GM23338 (cell line): Measurements from ENCODE around the gene TASOR2.

Source experiments
- CREB1 ChIP-seq: fragments of 250-450 bp; sonication (Bioruptor Pico); IDR thresholded peaks from 2 replicates; pipeline ENCODE4 v1.5.0; 2020; ENCODE audit warnings: low read depth, mild to moderate bottlenecking, moderate library complexity
- CTCF ChIP-seq, 2 experiments: fragments of 200-600 bp in 1 of 2; sonication (generic) in 1 of 2; conservative IDR thresholded peaks; 2 replicates each; pipeline versions ENCODE4 v1.5.1 to v1.6.1; 2016 to 2017; ENCODE audit warnings: antibody characterized with exemption in 2 of 2, low read depth in 2 of 2, mild to moderate bottlenecking in 2 of 2, moderate library complexity in 1 of 2
- EZH2 ChIP-seq: fragments of 200-600 bp; sonication (generic); IDR thresholded peaks from one replicate; pipeline ENCODE4 v1.8.0; 2017; ENCODE audit warnings: antibody characterized with exemption, mild to moderate bottlenecking, low read depth; ENCODE audit not compliant: unreplicated experiment
- EZH2phosphoT487 ChIP-seq: fragments of 200-600 bp; sonication (generic); IDR thresholded peaks from one replicate; pipeline ENCODE4 v1.8.1; 2018; ENCODE audit warnings: antibody characterized with exemption; ENCODE audit not compliant: unreplicated experiment
- JUNB ChIP-seq: IDR thresholded peaks from one replicate; pipeline ENCODE4 v1.6.1; 2016; ENCODE audit warnings: antibody characterized with exemption; ENCODE audit not compliant: unreplicated experiment
- NANOG ChIP-seq: IDR thresholded peaks from 2 replicates; pipeline ENCODE4 v1.6.1; 2016; ENCODE audit warnings: antibody characterized with exemption, borderline replicate concordance
- POLR2AphosphoS5 ChIP-seq: IDR thresholded peaks from 2 replicates; pipeline ENCODE4 v1.6.1; 2016; ENCODE audit warnings: antibody characterized with exemption, low read depth
- REST ChIP-seq: IDR thresholded peaks from one replicate; pipeline ENCODE4 v1.6.1; 2018; ENCODE audit warnings: antibody characterized with exemption; ENCODE audit not compliant: unreplicated experiment

GRCh38 chr10:5692461-5693358 lies 8.1 kb downstream of the TASOR2 start:
- TF ChIP-seq EZH2 (no peak), CTCF (conservative IDR thresholded peaks at IDR 0.05; ENCODE audit: low read depth in 2 of 2) (no peak), JUNB (no peak), POLR2AphosphoS5 (no peak), CREB1 (peak; percentile 32; the same call in 1 of the 2 replicates), EZH2phosphoT487 (no peak), REST (no peak), NANOG (no peak)
